Thyroid gland (tissue), 4 donors: ENCODE results near the gene HLA-DQB1. TPM values are rescaled to one million over a fixed set of nuclear protein-coding genes. Genes with fewer than 3 reads are reported as not detected.

ENCODE experiments used
- DNase-seq, 2 donors: peaks; one replicate each; pipeline ENCODE4 v3.0.0-alpha.2; 2019
- H3K27ac ChIP-seq, 3 donors: fragments of 200-600 bp; sonication (generic); 1 replicate in 2 of 3; 2 replicates in 1 of 3; pipeline ENCODE4 v1.5.1; 2016 to 2019; ENCODE audit warnings: mild to moderate bottlenecking in 1 of 3, moderate library complexity in 1 of 3
- H3K27me3 ChIP-seq: fragments of 200-600 bp; sonication (generic); one replicate; pipeline ENCODE4 v1.5.1; 2019
- H3K36me3 ChIP-seq, 2 donors: fragments of 200-600 bp; sonication (generic); one replicate each; pipeline ENCODE4 v1.5.1; 2016 to 2019
- H3K4me1 ChIP-seq, 2 donors: fragments of 200-600 bp; sonication (generic); one replicate each; pipeline ENCODE4 v1.5.1; 2017 to 2019
- H3K4me3 ChIP-seq, 3 donors: fragments of 200-600 bp; sonication (generic); replicated peaks in 1 of 3; 1 replicate in 2 of 3; 2 replicates in 1 of 3; pipeline ENCODE4 v1.5.1; 2016; ENCODE audit warnings: mild to moderate bottlenecking in 1 of 3
- H3K9me3 ChIP-seq: fragments of 200-600 bp; sonication (generic); one replicate; pipeline ENCODE4 v1.5.1; 2017
- CTCF ChIP-seq, 6 experiments: fragments of 200-600 bp in 3 of 6; fragments of 450-650 bp in 3 of 6; sonication (generic) in 3 of 6; IDR thresholded peaks; one replicate each; pipeline ENCODE4 v1.5.1; 2016 to 2019; ENCODE audit warnings: antibody characterized with exemption in 6 of 6, mild to moderate bottlenecking in 2 of 6, inconsistent platforms in 1 of 6, moderate library complexity in 1 of 6
- POLR2A ChIP-seq, 2 donors: fragments of 450-650 bp; IDR thresholded peaks; one replicate each; pipeline ENCODE4 v1.6.1; 2017; ENCODE audit warnings: antibody characterized with exemption in 2 of 2, mild to moderate bottlenecking in 2 of 2, moderate library complexity in 1 of 2
- WGBS, 2 donors: methylation state at CpG; one replicate each; pipeline ENCODE4 v1.1.5; 2017; 5-methylcytosine and 5-hydroxymethylcytosine counted together
- intact Hi-C: fragments of 100-400 bp; cut with DNase I; formaldehyde crosslinking; loops from one replicate; pipeline ENCODE4 v1.15.1; 2023
- total RNA-seq, 4 donors: library from RNA; depleted of rRNA; stranded (reverse); fragments of >200 nt; gene quantifications; one replicate each; pipeline ENCODE4 v1.2.3, GENCODE V29; 2016

The HLA-DQB1 gene
- total RNA-seq, 4 donors from 2014 or later = 0.27 to 8.6 (median 2.7) TPM; not detected in 1

- 16 to 21% methylated on average over 6 of the region's 6 CpGs for WGBS, 2 donors
- H3K9me3 ChIP-seq = no peaks in the 10 kb centered on the region
- no peaks in the 10 kb centered on the region for H3K36me3 ChIP-seq
- H3K4me3 ChIP-seq = no peak overlapping the region
- TF ChIP-seq POLR2A (IDR thresholded peaks at IDR 0.05) = no peak
- peak in 4 of 6 experiments; percentile 42 to 74 (median 72) for TF ChIP-seq CTCF (IDR thresholded peaks at IDR 0.05)
- intact Hi-C loops = loop anchor here (10.0 kb wide), 1 partner anchor 94 kb away; no protein-coding TSS in a partner anchor
- H3K27me3 ChIP-seq = no peaks in the 10 kb centered on the region
- DNase-seq = peak; percentile 20 to 37
- H3K4me1 ChIP-seq = no peaks in the 10 kb centered on the region
- no peak overlapping the region for H3K27ac ChIP-seq
Observed at GRCh38 chr6:32700391-32701040, 34.1 kb upstream of the HLA-DQB1 start.

GRCh38 chr6:32697031-32697430 lies 30.6 kb upstream of the HLA-DQB1 start:
- H3K27me3 ChIP-seq = no peaks in the 10 kb centered on the region
- H3K4me3 ChIP-seq = no peak overlapping the region
- intact Hi-C loops = loop anchor here (5.0 kb wide), 1 partner anchor 285 kb away; no protein-coding TSS in a partner anchor
- H3K36me3 ChIP-seq = no peaks in the 10 kb centered on the region
- H3K4me1 ChIP-seq = no peaks in the 10 kb centered on the region
- no peaks in the 10 kb centered on the region for H3K9me3 ChIP-seq
- WGBS, 2 donors = 87% methylated on average over 1 of the region's 1 CpG
- TF ChIP-seq CTCF (IDR thresholded peaks at IDR 0.05) (no peak), POLR2A (IDR thresholded peaks at IDR 0.05) (no peak)
- no peak overlapping the region for H3K27ac ChIP-seq
- no peak for DNase-seq

GRCh38 chr6:32692019-32692418 lies 25.6 kb upstream of the HLA-DQB1 start:
- WGBS, 2 donors = 3% methylated on average over 1 of the region's 1 CpG
- TF ChIP-seq POLR2A (IDR thresholded peaks at IDR 0.05) (no peak), CTCF (IDR thresholded peaks at IDR 0.05) (peak in 4 of 6 experiments; percentile 17 to 60 (median 37))
- no peaks in the 10 kb centered on the region for H3K4me1 ChIP-seq

DNA sequence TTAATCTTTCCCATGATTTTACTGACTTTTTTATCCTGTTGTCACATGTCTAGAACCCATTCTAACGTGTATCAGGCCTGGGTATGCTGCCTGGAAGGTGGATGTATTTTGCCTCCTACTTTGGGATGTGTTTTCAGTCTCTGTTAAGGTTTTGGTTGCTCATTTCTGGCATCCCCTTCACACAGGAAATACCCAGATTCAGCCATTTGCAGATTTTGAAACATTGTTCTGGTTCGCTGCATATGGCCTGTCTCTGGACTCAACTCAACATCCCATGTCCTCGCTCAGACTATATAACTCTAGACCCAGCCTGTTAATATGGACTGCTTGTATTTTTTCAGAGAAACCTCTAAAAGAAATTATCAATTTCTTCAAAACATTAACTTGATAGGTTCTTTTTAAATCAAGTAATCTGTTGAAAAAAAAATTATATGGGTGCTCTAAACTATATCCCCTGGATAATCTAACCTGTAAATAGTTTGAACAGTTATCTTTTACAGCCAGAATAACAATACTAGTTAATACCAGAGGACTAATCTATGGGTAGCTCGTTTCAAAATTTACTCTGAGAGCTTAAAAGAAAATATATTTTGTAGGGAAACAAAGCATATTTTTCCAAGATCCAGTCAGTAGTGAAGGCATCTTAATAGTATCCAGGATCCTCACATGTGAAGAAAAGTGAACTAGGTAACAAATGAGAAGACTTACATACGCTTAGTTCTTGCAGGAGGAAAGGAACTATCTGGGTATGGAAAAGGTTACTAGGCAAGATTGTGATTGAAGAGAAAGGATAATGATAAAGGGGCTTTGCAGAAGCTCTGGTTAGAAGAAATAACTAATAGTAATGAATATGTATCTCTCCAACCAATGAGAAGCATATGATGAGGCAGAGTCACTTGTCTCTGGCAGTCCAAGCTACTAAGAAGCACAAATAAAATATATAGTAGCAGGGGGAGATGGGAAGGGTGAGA lies 23.4 kb upstream of the HLA-DQB1 start:
- no peaks in the 10 kb centered on the region for H3K27me3 ChIP-seq
- intact Hi-C loops = no loop called here
- no peak overlapping the region for H3K27ac ChIP-seq
- no peak for DNase-seq
- no peaks in the 10 kb centered on the region for H3K9me3 ChIP-seq
- H3K36me3 ChIP-seq = no peaks in the 10 kb centered on the region
- H3K4me3 ChIP-seq = no peak overlapping the region
- 63 to 81% methylated on average over 5 of the region's 5 CpGs for WGBS, 2 donors
- no peaks in the 10 kb centered on the region for H3K4me1 ChIP-seq
- TF ChIP-seq POLR2A (IDR thresholded peaks at IDR 0.05) = no peak
- TF ChIP-seq CTCF (IDR thresholded peaks at IDR 0.05) = no peak

More at GRCh38 chr6:32692019-32692418, 25.6 kb upstream of the HLA-DQB1 start:
- Histone ChIP-seq H3K27ac (no peak overlapping the region), H3K9me3 (no peaks in the 10 kb centered on the region), H3K4me3 (no peak overlapping the region), H3K27me3 (no peaks in the 10 kb centered on the region), H3K36me3 (no peaks in the 10 kb centered on the region)
- DNase-seq = peak; percentile 52 to 61
- intact Hi-C loops = no loop called here
